ENCODE results near the gene TRMT44.

The TRMT44 gene

GRCh38 chr4:8410066-8410625, 30.4 kb upstream of the TRMT44 start:
- TF ChIP-seq CTCF (IDR thresholded peaks at IDR 0.05; ENCODE audit: insufficient read depth, low read depth, low read length, missing control alignments): no peak
- no peak overlapping the region for H3K4me3 ChIP-seq (ENCODE audit: low read depth, low read length)
- no peak for DNase-seq (ENCODE audit: low read depth)

- TF ChIP-seq CTCF (IDR thresholded peaks at IDR 0.05; ENCODE audit: insufficient read depth, low read depth, low read length, missing control alignments): no peak
- DNase-seq (ENCODE audit: low read depth): no peak
Measured at GRCh38 chr4:8410641-8411271, 29.8 kb upstream of the TRMT44 start.

GRCh38 chr4:8411351-8412180, 29.0 kb upstream of the TRMT44 start:
- DNase-seq (ENCODE audit: low read depth): no peak
- no peak for TF ChIP-seq CTCF (IDR thresholded peaks at IDR 0.05; ENCODE audit: insufficient read depth, low read depth, low read length, missing control alignments)
- no peak overlapping the region for H3K4me3 ChIP-seq (ENCODE audit: low read depth, low read length)

More at GRCh38 chr4:8410641-8411271, 29.8 kb upstream of the TRMT44 start:
- no peak overlapping the region for H3K4me3 ChIP-seq (ENCODE audit: low read depth, low read length)

GRCh38 chr4:8412288-8412687, 28.3 kb upstream of the TRMT44 start:
- no peak for TF ChIP-seq CTCF (IDR thresholded peaks at IDR 0.05; ENCODE audit: insufficient read depth, low read depth, low read length, missing control alignments)
- no peak for DNase-seq (ENCODE audit: low read depth)
- H3K4me3 ChIP-seq (ENCODE audit: low read depth, low read length): no peak overlapping the region

- no peak for DNase-seq (ENCODE audit: low read depth)
- TF ChIP-seq CTCF (IDR thresholded peaks at IDR 0.05; ENCODE audit: insufficient read depth, low read depth, low read length, missing control alignments): no peak
- no peak overlapping the region for H3K4me3 ChIP-seq (ENCODE audit: low read depth, low read length)
Measured at GRCh38 chr4:8414377-8414776, 26.2 kb upstream of the TRMT44 start.

- no peak overlapping the region for H3K4me3 ChIP-seq (ENCODE audit: low read depth, low read length)
- DNase-seq (ENCODE audit: low read depth): no peak
- TF ChIP-seq CTCF (IDR thresholded peaks at IDR 0.05; ENCODE audit: insufficient read depth, low read depth, low read length, missing control alignments): no peak
Measured at GRCh38 chr4:8417071-8417614, 23.4 kb upstream of the TRMT44 start.

Data from GM12865 (cell line).